Vagina (tissue), 2 donors: Measurements from ENCODE around the gene RHOH.

Experiments
- POLR2A ChIP-seq, 2 donors: fragments of 450-650 bp; IDR thresholded peaks; one replicate each; pipeline ENCODE4 v1.6.1; 2017; ENCODE audit warnings: antibody characterized with exemption in 2 of 2, mild to moderate bottlenecking in 2 of 2, moderate library complexity in 2 of 2
- POLR2AphosphoS5 ChIP-seq, 2 donors: sonication (generic); formaldehyde crosslinking; IDR thresholded peaks; one replicate each; pipeline ENCODE4 v1.9.0; 2017; ENCODE audit warnings: antibody characterized with exemption in 2 of 2, mild to moderate bottlenecking in 2 of 2, low read depth in 1 of 2; ENCODE audit not compliant: insufficient read depth in 1 of 2
- TF ChIP-seq, protein P1 (sequence below), 3 experiments: fragments of 450-650 bp in 2 of 3; fragments of 200-600 bp in 1 of 3; sonication (generic) in 1 of 3; IDR thresholded peaks; one replicate each; pipeline ENCODE4 v1.5.1; 2017 to 2019; ENCODE audit warnings: antibody characterized with exemption in 3 of 3, mild to moderate bottlenecking in 2 of 3, moderate library complexity in 2 of 3

DNA sequence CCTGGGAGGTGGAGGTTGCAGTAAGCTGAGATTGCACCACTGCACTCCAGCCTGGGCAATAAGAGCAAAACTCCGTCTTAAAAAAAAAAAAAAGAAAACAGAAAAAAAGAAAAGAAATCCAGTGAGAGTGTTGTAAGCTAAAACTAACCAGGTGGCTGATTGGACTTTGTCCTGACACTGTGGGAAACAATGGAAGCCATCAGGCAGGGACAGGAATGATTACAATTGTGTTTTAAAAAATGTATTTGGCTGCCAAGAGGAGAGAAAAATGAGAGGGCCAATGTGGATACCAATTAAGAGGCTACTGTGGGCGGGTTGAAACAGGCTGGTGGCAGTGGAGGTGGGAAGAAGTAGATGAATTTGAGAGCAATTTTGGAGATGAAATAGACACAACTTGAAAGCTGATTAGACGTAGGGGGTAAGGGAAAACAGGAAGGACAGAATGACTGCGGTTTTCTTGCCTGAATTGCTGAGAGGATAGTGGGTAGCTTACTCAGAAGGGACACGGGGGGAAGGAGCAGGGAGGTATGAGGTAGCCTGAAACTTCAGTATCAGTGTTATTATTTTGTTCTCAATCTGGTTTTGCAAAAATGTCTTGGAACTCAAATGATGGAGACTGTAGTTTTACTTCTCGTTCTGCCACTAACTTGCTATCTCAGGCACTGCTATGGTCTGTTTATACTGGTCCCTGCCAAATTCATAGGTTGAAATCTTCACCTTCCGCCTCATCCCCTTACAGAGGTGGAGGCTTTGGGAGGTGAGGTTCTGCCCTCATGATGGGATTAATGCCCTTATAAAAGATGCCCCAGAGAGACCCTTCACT, 92.7 kb downstream of the RHOH start:
- TF ChIP-seq, protein P1, sequence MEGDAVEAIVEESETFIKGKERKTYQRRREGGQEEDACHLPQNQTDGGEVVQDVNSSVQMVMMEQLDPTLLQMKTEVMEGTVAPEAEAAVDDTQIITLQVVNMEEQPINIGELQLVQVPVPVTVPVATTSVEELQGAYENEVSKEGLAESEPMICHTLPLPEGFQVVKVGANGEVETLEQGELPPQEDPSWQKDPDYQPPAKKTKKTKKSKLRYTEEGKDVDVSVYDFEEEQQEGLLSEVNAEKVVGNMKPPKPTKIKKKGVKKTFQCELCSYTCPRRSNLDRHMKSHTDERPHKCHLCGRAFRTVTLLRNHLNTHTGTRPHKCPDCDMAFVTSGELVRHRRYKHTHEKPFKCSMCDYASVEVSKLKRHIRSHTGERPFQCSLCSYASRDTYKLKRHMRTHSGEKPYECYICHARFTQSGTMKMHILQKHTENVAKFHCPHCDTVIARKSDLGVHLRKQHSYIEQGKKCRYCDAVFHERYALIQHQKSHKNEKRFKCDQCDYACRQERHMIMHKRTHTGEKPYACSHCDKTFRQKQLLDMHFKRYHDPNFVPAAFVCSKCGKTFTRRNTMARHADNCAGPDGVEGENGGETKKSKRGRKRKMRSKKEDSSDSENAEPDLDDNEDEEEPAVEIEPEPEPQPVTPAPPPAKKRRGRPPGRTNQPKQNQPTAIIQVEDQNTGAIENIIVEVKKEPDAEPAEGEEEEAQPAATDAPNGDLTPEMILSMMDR (IDR thresholded peaks at IDR 0.05) = no peak
- TF ChIP-seq POLR2AphosphoS5 (IDR thresholded peaks at IDR 0.05; ENCODE audit: insufficient read depth in 1 of 2, low read depth in 1 of 2) = no peak
- no peak for TF ChIP-seq POLR2A (IDR thresholded peaks at IDR 0.05)
